ENCODE results near the gene CCDC197.

CCDC197 gene

DNA sequence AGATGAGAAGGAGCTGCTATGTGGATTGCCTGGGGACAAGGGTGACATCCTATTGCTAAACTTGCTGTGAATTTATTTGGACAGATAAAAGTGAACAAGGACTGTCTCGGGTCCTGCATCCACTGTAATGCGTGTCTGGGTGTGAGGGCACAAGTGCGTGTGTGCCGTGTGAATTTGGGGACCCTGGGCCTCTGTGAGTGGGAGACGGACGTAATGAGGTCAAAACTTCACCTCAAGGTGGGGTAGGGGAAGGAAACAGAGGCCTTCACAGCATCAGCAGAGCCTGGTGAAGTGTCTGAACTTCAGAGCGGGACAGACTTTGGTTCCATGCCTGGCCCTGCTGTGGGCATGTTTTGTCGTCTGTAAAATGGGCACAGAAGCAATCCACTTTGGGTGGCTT, 35.5 kb upstream of the CCDC197 start:
- no peak for DNase-seq (ENCODE audit: low spot score)

DNA sequence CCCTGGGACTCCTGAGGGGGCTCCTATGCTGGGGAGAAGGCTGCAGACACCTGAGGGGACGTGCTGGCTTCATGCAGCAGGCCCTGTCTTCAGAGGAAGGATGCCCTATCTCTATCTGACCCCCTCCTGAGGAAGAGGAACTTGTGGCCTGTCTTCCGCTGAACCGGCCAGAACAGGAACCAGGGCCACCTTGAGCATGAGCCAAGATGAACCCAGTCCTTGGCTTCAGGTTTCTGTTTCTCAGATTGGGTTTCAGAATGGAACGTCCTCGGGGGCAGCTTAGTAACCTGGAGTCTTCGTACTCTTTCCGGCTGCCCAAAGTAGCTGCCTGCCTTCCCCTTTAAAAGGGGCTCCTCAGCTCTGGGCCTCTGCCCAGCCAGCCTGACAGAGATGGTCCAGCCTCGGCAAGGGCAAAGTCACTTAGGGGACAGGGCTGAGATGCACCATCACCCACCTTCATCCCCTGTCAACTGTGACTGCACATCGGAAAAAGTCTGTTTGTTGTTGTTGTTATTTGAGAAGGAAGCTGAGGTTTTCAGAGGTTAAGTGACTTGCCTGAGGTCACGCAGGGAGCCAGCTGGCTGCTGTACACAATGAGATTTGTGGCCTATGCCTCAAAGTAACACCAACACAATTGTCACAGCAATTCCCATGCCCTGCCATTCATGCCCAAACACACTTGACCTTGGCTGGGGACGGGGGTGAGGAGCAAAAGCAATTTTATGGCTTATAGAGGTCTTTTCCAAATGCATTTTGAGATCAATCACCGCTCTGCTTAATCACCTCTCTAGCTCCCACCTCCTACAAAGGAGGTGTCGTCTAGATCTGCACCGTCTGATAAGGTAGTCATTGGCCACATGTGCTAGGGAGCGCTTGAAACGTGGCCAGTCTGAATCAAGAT, 34.1 kb upstream of the CCDC197 start:
- DNase-seq (ENCODE audit: low spot score), result no peak

DNA sequence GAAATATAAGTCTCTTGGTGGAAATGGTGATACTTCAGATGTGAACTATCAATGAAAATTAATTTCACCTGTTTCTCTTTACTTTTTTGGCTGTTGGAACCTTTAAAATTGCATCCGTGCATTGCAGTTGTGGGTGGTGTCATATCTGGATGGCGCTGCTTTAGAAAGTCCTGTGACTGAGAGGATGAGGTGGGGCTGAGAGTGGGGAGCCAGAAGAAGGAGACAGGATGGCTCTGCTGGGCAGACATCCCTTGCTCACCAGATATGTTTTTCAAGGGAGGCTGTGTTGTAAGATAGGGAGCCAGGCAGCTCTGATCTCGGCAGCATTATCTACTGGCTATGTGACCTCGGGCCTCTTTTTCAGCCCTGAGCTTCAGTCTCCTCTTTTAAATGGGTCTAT, 33.4 kb upstream of the CCDC197 start:
- no peak for DNase-seq (ENCODE audit: low spot score)

GRCh38 chr14:93964281-93964680, 32.8 kb upstream of the CCDC197 start:
- no peak for DNase-seq (ENCODE audit: low spot score)

- no peak for DNase-seq (ENCODE audit: low spot score)
These were observed 32.2 kb upstream of the CCDC197 start for GRCh38 chr14:93964820-93965286.

- DNase-seq (ENCODE audit: low spot score), result no peak
These were observed 31.7 kb upstream of the CCDC197 start for GRCh38 chr14:93965287-93965821.

- DNase-seq (ENCODE audit: low spot score), result no peak
These were observed 31.1 kb upstream of the CCDC197 start for GRCh38 chr14:93965946-93966474.

DNA sequence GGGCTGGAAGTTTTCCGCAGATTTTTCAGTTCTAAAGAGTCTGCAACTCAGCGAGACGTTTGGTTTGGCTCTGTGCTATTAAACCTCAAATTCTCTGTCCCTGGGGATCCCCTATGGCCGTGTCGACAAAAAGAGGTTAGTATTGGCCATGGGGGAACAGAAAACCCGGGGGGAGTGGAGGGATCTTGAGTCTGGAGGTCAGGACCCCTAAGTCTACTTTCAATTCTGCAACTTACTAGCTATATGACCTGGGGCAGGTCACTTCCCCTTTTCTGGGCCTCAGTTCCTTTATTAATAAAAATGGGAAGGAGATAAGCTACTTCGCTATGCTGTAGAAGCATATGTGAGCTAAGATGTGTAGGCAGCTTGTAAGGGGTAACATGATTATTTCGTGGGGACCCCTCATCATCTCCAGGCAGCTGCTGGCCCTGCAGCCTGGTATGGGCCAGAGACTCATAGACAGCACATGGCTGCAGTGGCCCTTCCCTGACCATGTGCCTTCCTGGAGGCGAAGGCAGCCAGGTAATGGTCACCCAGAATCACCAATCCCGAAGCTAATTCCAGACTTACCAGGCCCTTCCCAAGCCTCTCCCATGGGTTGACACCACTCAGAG, 29.4 kb upstream of the CCDC197 start:
- no peak for DNase-seq (ENCODE audit: low spot score)

DNA sequence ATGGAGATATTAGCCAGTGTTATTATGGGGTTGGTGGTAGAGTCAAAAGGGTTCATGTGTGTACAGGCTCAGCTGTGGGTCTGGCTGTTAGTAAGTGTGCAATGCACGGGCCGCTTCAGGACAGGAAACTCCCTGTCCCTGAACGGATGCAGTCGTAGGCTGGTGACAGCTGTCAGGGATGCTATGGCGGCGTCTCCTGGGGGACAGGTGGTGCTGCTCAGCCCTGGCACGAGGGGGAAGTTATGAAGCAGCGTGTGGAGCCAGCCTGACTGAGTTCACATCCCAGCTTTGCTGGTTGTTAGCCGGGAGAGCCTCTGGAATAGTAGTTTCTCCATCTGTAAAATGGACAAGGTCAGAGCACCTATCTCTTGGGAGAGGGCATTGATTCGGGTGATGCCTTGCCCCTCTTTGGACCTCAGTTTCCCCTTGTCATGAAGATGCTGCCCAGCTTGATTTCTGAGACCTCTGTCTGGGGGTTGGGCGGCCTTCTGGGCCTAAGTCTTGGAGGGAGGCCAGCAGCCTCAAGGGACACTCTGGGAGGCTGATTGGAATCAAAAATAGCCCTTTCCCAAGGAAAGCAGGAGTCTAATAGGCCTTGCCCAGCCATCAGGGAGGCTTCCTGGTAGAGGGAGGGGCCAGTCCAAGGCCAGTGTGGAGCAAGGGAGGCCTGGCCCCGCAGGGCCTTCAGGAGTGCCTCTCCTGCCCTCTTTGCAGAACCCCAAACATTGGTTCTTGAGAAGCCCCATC, 27.8 kb upstream of the CCDC197 start:
- DNase-seq (ENCODE audit: low spot score), result no peak

DNA sequence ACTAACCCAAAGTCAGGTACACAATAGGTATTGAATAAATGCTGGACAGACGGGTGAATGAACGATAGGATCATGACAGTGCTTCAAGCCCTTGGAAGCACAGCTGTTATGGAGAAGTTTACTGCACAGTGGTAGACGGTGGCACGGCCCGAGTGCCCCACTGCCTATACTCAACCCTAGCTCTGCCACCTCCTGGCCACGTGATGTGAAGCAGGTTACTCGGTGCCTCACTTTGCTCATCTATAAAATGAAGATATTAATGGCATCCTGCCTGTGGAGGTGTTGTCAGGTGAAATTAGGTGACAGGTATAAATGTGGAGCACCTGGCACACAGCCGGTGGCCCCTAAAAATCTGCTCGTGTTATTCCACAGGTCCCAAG, 26.5 kb upstream of the CCDC197 start:
- DNase-seq (ENCODE audit: low spot score), result peak; percentile 20

GRCh38 chr14:93970965-93971634, 26.0 kb upstream of the CCDC197 start:
- no peak for DNase-seq (ENCODE audit: low spot score)

- DNase-seq (ENCODE audit: low spot score), result no peak
These were observed 25.5 kb upstream of the CCDC197 start for GRCh38 chr14:93971635-93972027.

- DNase-seq (ENCODE audit: low spot score), result no peak
These were observed 24.4 kb upstream of the CCDC197 start for GRCh38 chr14:93972618-93973205.

DNA sequence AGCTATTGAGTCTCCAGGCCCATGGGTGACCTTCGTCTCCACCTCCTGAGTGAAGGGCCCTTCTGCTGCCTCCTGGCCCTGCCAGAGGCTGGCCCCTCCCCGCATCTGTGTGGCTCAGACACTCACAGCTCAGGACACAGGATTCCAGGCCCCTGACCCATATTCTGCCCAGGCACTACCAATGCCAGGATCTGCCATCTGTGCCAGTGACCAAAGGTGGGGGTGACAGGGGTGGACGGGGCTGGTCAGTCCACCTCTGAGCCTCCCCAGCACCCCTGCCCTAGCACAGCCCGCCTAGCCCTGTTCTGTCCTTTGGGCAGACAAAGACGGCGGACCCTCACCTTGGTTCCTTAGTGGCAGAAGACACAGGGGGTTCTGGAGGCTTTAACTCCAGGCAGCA, 23.5 kb upstream of the CCDC197 start:
- DNase-seq (ENCODE audit: low spot score), result no peak

DNA sequence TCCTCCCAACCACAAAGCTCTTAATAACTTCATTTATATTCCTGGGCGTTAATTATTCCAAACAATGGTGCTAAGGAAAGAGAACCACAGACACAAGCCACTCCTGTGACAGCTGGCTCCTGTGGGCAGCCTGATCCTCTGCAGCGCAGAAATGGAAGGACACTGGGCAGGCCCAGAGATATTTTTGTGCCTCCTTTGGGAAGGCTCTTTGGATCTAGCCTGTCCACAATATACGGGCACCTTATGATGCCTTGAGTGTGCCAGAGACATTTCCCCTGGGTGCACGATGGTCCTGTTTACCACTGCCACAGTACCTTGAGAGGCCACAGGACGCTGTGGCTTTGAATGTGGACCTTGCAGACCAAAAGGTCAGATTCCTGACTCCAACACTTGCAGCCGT, 22.8 kb upstream of the CCDC197 start:
- DNase-seq (ENCODE audit: low spot score), result no peak

DNA sequence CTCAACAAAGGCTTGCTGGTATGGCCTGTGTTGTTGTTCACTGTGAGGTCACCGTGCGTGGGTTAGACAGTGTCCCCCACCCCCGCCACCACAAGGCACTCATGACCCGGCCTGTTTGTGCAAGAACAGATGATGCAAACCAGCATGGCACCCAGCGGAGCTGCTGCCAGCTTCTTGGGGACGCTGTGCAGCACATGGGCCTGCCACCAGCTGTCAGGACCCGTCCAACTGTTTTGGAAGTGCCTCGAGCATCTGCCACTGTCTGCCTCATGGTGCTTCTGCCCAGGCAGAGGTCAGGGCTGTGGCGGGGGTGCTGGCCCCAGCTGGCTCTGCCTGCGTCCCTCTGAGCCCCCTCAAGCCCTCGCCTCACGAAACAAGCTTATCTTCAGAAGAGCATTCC, 22.3 kb upstream of the CCDC197 start:
- no peak for DNase-seq (ENCODE audit: low spot score)

DNA sequence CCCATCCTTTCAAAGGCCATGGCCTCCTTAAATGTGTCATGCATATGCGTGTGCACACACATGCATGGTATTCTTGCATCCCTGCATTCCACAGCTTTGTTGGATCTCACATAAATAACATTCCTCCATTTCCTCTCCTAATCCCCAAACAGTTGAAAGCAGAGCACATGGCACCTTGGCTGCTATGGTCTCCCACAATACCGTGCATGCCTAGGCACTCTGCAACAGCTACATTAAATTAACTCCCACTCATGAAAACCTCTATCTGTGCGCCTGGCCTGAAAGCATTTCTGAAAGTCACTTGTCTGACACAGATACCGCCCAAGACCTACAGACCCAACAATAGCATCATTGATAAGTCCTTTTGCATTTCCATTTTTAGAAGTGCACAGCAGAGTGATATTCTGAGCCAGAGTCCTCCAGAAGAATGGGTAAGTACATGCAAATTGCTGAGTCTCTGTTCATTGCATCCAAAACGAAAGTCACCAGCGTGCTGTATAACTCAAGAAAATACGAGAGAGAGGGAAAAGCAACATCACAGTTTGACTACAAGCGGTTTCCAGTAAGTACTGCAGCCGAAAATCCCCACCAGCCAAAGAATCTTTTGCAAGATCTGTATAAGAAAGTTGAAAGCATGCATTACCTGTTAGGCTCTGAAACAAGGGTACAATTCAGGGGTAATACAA, 21.2 kb upstream of the CCDC197 start:
- DNase-seq (ENCODE audit: low spot score), result no peak

DNA sequence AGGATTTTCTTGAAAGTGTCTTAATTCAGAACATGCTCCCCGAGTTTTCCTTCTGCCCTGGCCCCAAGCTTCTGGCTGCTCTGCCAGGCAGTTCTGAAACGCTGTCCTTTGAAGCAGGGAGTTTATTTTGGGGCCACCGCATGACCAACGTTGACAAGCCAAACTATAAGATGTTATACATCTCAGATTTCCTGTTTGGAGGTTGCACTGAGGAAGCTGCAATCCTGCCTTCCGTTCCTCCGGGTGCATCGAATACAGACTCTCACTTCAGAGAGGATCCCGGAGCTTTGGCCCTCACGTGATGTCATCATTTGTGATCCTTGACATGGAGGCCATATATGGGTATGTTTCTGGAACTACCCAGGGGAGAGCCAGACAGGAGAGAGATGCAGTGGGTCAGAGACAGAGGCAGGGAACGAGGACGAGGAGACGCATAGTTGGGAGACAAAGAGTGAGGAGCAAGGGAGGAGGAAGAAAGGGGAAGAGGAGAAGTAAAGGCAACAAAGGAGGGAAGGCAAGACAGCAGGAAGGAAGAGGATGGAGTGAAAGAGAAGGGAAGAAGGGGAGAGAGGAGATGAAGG, 20.5 kb upstream of the CCDC197 start, which contains the start of gene ASB2:
ASB2 (minus strand) TSS at position 94 of the 581 bp plus-strand sequence. CDS start 12,031 bp downstream, outside the sequence.
- no peak for DNase-seq (ENCODE audit: low spot score)

DNA sequence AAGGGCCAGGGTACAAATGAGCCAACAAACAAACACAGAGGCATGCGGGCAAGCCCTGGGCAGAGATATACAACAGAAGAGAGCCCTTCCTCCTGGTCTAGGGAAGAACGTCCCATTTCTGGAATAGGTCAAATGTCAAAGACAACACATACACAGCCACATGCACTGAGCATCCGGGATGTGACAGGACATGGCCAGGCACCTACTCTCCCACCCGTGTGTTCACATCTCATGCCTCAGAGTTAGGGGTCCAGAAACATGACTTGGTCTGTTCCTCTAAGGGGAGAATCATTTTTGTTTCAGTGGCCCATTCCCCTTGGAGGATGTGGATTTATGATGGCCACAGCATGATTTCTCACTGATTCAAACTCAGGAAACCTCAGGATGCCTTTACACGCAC, 19.9 kb upstream of the CCDC197 start:
- no peak for DNase-seq (ENCODE audit: low spot score)
